Measurements from ENCODE around the gene FCHSD2.

FCHSD2 gene

GRCh38 chr11:73100578-73100977, 41.5 kb downstream of the FCHSD2 start:
- TF ChIP-seq CTCF (IDR thresholded peaks at IDR 0.05; ENCODE audit: low read depth, low read length) = no peak
- DNase-seq (ENCODE audit: extremely low read depth, low read depth) = no peak

DNA sequence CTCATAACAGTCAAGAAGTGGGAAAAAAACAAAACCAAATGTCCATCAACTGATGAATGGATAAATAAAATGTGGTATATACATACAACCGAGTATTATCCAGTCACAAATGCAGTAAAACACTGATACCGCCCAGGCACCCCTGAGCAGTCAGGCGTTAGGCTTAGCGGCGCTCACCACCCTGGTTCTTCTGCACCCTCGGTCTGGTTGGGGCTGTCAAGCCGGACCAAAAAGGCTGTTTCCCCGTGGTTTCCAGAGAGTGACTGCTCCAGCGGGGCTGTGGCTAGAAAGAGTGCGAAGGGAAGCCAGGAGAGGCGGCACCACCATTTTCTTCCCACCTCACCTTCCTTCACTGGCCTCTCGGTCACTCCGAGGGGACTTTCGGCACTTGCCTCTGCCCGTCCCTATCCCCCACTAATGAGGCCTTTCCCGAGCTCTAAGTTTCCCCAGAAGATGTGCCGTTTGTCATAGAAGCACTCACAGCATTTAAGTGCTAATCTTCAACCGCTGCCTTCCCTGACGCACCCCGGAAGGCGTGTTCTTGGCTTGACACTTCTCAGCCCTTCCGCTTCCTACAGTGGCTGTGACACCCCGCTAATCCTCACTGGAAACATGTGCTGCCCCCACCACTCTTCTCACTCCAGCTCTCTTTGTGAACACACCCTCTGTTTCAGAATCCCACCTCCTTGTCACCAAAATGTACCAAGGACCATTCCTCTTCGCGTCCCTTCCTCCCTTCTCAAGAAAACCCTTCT, 42.4 kb downstream of the FCHSD2 start:
- TF ChIP-seq CTCF (IDR thresholded peaks at IDR 0.05; ENCODE audit: low read depth, low read length) = no peak
- DNase-seq (ENCODE audit: extremely low read depth, low read depth) = no peak

DNA sequence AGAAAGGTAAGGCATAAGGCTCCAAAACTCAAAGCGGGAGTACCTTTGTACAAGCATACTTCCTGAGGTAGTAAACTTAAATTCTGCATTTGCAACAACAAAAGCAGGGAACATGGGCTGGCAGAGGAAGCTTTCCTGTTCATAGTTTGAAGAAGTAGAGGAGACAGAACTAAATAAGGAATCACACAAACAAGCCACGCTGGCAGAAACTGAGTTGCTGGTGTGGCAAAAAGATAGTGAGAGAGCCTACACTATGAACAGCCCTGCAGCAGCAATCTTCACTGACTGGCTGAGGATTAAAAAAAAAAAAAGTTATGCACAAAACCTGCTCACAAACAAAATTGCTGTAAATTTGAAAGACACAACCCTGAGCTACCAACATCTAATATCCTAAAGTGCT, 46.5 kb downstream of the FCHSD2 start:
- no peak for DNase-seq (ENCODE audit: extremely low read depth, low read depth)
- TF ChIP-seq CTCF (IDR thresholded peaks at IDR 0.05; ENCODE audit: low read depth, low read length) = no peak

DNA sequence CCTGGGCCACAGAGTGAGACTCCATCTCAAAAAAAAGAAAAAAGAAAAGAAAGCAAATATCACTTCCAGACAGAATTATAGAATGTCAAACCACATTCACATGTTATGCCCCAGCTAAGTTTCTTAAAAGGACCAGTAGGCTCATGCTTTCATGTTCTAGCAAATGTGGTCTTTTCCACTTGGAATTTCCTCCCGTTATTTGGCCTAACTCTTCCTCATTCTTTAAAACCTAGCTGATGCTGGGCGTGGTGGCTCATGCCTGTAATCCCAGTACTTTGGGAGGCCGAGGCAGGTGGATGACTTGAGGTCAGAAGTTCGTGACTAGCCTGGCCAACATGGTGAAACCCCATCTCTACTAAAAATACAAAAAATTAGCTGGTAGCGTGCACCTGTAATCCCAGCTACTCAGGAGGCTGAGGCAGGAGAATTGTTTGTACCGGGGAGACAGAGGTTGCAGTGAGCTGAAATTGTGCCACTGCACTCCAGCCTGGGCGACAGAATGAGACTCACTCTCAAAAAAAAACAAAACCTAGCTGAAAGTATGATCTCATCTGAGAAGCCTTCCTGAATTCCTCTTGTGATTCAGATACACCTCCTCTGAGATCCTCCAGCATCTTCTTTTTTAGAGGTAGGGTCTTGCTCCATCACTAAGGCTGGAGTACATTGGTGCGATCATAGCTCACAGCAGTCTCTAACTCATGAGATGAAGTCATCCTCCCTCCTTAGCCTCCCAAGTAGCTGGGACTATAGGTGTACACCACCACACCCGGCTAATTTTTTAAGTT, 50.4 kb downstream of the FCHSD2 start:
- no peak for TF ChIP-seq CTCF (IDR thresholded peaks at IDR 0.05; ENCODE audit: low read depth, low read length)
- DNase-seq (ENCODE audit: extremely low read depth, low read depth) = no peak

GRCh38 chr11:73087730-73088129, 54.4 kb downstream of the FCHSD2 start:
- DNase-seq (ENCODE audit: extremely low read depth, low read depth) = no peak
- no peak for TF ChIP-seq CTCF (IDR thresholded peaks at IDR 0.05; ENCODE audit: low read depth, low read length)

- no peak for TF ChIP-seq CTCF (IDR thresholded peaks at IDR 0.05; ENCODE audit: low read depth, low read length)
- no peak for DNase-seq (ENCODE audit: extremely low read depth, low read depth)
Measured at GRCh38 chr11:73085189-73085875, 56.8 kb downstream of the FCHSD2 start.

DNA sequence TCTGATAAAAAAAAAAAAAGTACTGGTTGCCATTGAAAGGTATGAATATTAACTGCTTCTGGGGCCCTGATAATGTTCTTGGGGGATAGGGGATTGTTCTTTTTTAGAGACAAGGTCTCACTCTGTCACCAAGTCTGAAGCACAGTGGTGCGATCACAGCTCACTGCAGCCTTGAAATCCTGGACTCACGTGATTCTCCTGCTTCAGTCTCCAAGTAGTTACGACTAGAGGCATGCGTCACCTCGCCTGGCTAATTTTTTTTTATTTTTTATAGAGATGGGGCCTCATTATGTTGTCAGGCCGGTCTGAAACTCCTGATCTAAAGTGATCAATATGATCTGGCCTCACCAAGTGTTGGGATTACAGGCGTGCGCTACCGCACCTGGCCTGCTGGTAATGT, 63.5 kb downstream of the FCHSD2 start:
- no peak for TF ChIP-seq CTCF (IDR thresholded peaks at IDR 0.05; ENCODE audit: low read depth, low read length)
- DNase-seq (ENCODE audit: extremely low read depth, low read depth) = no peak

Measured in AG09319 (cell line).